IMR-90 (cell line): ENCODE results near the gene IP6K3. TPM values are rescaled to one million over a fixed set of nuclear protein-coding genes. Genes with fewer than 3 reads are reported as not detected.

Experiments used
- ATAC-seq: fragments of 200-7000 bp; cut with Tn5 transposase; 2 replicates; pipeline ENCODE4 v1.9.1; 2020; ENCODE audit warnings: low read depth, mild to moderate bottlenecking, moderate library complexity
- BruUV-seq: library from RNA; stranded (reverse); fragments of 400-500 nt; replicated peaks from 2 replicates; lab custom pipeline; 2021; lab: Mats Ljungman, UMichigan
- CTCF ChIA-PET: fragments of 300-600 bp; formaldehyde crosslinking; extraction: SDS; loops from one replicate; lab custom pipeline; 2021; ENCODE audit warnings: antibody characterized with exemption; lab: Yijun Ruan, JAX
- POLR2A ChIA-PET: fragments of 300-600 bp; sonication (Branson Sonifier 250); formaldehyde crosslinking; loops from one replicate; lab custom pipeline; 2022; ENCODE audit warnings: antibody characterized with exemption; ENCODE audit not compliant: unreplicated experiment; lab: Charles Lee
- DNase-seq: peaks from one replicate; pipeline ENCODE4 v3.0.0; 2013
- H2AFZ ChIP-seq: replicated peaks from 2 replicates; pipeline ENCODE3; 2013; ENCODE audit warnings: low read length, mild to moderate bottlenecking; ENCODE audit not compliant: poor library complexity
- H2AK5ac ChIP-seq: 2 replicates; pipeline ENCODE4 v1.6.1; 2013; ENCODE audit warnings: low read depth, low read length, inconsistent platforms
- H2AK9ac ChIP-seq: replicated peaks from 2 replicates; pipeline ENCODE3; 2013; ENCODE audit warnings: mild to moderate bottlenecking, low read depth, low read length, moderate library complexity; ENCODE audit not compliant: poor library complexity
- H2BK120ac ChIP-seq: 2 replicates; pipeline ENCODE4 v1.6.1; 2013; ENCODE audit warnings: low read depth, low read length, inconsistent platforms
- H2BK15ac ChIP-seq: 3 replicates; pipeline ENCODE4 v1.6.1; 2013; ENCODE audit warnings: low read depth, low read length, inconsistent platforms
- H2BK20ac ChIP-seq: 2 replicates; pipeline ENCODE4 v1.6.1; 2013; ENCODE audit warnings: low read depth, mild to moderate bottlenecking, inconsistent platforms, low read length, moderate library complexity
- H2BK5ac ChIP-seq: 2 replicates; pipeline ENCODE4 v1.6.1; 2013; ENCODE audit warnings: mild to moderate bottlenecking, low read depth, low read length, inconsistent platforms; ENCODE audit not compliant: poor library complexity, severe bottlenecking
- H3K14ac ChIP-seq: replicated peaks from 2 replicates; pipeline ENCODE4 v1.6.1; 2013; ENCODE audit warnings: low read depth, low read length, inconsistent platforms
- H3K18ac ChIP-seq: 2 replicates; pipeline ENCODE4 v1.6.1; 2013; ENCODE audit warnings: low read depth, low read length, control low read depth
- H3K23ac ChIP-seq: 2 replicates; pipeline ENCODE4 v1.6.1; 2013; ENCODE audit warnings: low read depth, low read length, inconsistent platforms
- H3K27ac ChIP-seq: 2 replicates; pipeline ENCODE4 v1.5.1; 2013; ENCODE audit warnings: mild to moderate bottlenecking, control low read depth, low read length; ENCODE audit not compliant: insufficient read depth
- H3K27me3 ChIP-seq: 2 replicates; pipeline ENCODE4 v1.6.1; 2013; ENCODE audit warnings: low read length; ENCODE audit not compliant: control insufficient read depth, insufficient read depth
- H3K36me3 ChIP-seq: 2 replicates; pipeline ENCODE4 v1.6.1; 2013; ENCODE audit warnings: low read length, mixed read lengths; ENCODE audit not compliant: control insufficient read depth, insufficient read depth
- H3K4ac ChIP-seq: 2 replicates; pipeline ENCODE4 v1.6.1; 2013; ENCODE audit warnings: low read depth, low read length, inconsistent platforms
- H3K4me1 ChIP-seq: 2 replicates; pipeline ENCODE4 v1.6.1; 2013; ENCODE audit warnings: low read length, mixed read lengths; ENCODE audit not compliant: control insufficient read depth, insufficient read depth
- H3K4me2 ChIP-seq: 2 replicates; pipeline ENCODE4 v1.6.1; 2013; ENCODE audit warnings: low read depth, mild to moderate bottlenecking, control low read depth, low read length, moderate library complexity
- H3K4me3 ChIP-seq: 2 replicates; pipeline ENCODE4 v1.5.1; 2013; ENCODE audit warnings: low read depth, mild to moderate bottlenecking, control low read depth, low read length, moderate library complexity; ENCODE audit not compliant: insufficient read depth
- H3K56ac ChIP-seq: 2 replicates; pipeline ENCODE4 v1.6.1; 2013; ENCODE audit warnings: low read length, inconsistent platforms; ENCODE audit not compliant: insufficient read depth; ENCODE audit errors: extremely low read depth
- H3K79me1 ChIP-seq, 2 experiments: 2 replicates each; pipeline ENCODE4 v1.6.1; 2013; ENCODE audit warnings: low read length in 2 of 2, inconsistent platforms in 1 of 2, low read depth in 1 of 2
- H3K9ac ChIP-seq: 2 replicates; pipeline ENCODE4 v1.6.1; 2013; ENCODE audit warnings: low read depth, low read length, control low read depth
- H3K9me1 ChIP-seq: 2 replicates; pipeline ENCODE4 v1.6.1; 2013; ENCODE audit warnings: low read length, inconsistent platforms; ENCODE audit not compliant: insufficient read depth
- H3K9me3 ChIP-seq: 2 replicates; pipeline ENCODE4 v1.6.1; 2013; ENCODE audit warnings: low read length; ENCODE audit not compliant: control insufficient read depth, insufficient read depth
- H4K20me1 ChIP-seq: 2 replicates; pipeline ENCODE4 v1.6.1; 2013; ENCODE audit warnings: low read length, inconsistent platforms; ENCODE audit not compliant: insufficient read depth
- H4K5ac ChIP-seq: 2 replicates; pipeline ENCODE4 v1.6.1; 2013; ENCODE audit warnings: mild to moderate bottlenecking, low read depth, low read length, control low read depth
- H4K8ac ChIP-seq, 2 experiments: 2 replicates each; pipeline ENCODE4 v1.6.1; 2013; ENCODE audit warnings: low read depth in 2 of 2, low read length in 2 of 2, control low read depth in 1 of 2, inconsistent platforms in 1 of 2
- H4K91ac ChIP-seq: 2 replicates; pipeline ENCODE4 v1.6.1; 2013; ENCODE audit warnings: low read depth, low read length, inconsistent platforms; ENCODE audit not compliant: insufficient read depth
- BHLHE40 ChIP-seq: fragments of 150-350 bp; IDR thresholded peaks from 2 replicates; pipeline ENCODE4 v1.6.1; 2016; ENCODE audit warnings: mild to moderate bottlenecking, low read depth, low read length
- CEBPB ChIP-seq: IDR thresholded peaks from 2 replicates; pipeline ENCODE4 v1.6.1; 2012; ENCODE audit warnings: low read depth, low read length, improper control_type of control experiment
- CHD1 ChIP-seq: IDR thresholded peaks from 2 replicates; pipeline ENCODE4 v1.6.1; 2012; ENCODE audit warnings: low read depth, low read length, improper control_type of control experiment
- FOS ChIP-seq: fragments of 150-350 bp; IDR thresholded peaks from 2 replicates; pipeline ENCODE4 v1.6.1; 2016; ENCODE audit warnings: low read depth, low read length
- MAZ ChIP-seq: IDR thresholded peaks from 2 replicates; pipeline ENCODE4 v1.6.1; 2012; ENCODE audit warnings: low read depth, mild to moderate bottlenecking, low read length, improper control_type of control experiment, moderate library complexity, borderline replicate concordance
- MXI1 ChIP-seq: IDR thresholded peaks from 2 replicates; pipeline ENCODE4 v1.6.1; 2012; ENCODE audit warnings: low read depth, mild to moderate bottlenecking, low read length, moderate library complexity, borderline replicate concordance
- NFE2L2 ChIP-seq: fragments of 150-350 bp; IDR thresholded peaks from 2 replicates; pipeline ENCODE4 v1.6.1; 2016; ENCODE audit warnings: low read depth, mild to moderate bottlenecking, low read length
- POLR2A ChIP-seq: IDR thresholded peaks from 2 replicates; pipeline ENCODE4 v1.6.1; 2012; ENCODE audit warnings: mild to moderate bottlenecking, low read depth, low read length
- RAD21 ChIP-seq: IDR thresholded peaks from 2 replicates; pipeline ENCODE4 v1.6.1; 2012; ENCODE audit warnings: low read length, improper control_type of control experiment
- RCOR1 ChIP-seq: IDR thresholded peaks from 2 replicates; pipeline ENCODE4 v1.6.1; 2012; ENCODE audit warnings: mild to moderate bottlenecking, low read length, improper control_type of control experiment; ENCODE audit not compliant: insufficient replicate concordance
- RFX5 ChIP-seq: IDR thresholded peaks from 2 replicates; pipeline ENCODE4 v1.8.0; 2012; ENCODE audit warnings: low read depth, mild to moderate bottlenecking, low read length, moderate library complexity
- SMC3 ChIP-seq: fragments of 150-350 bp; IDR thresholded peaks from 2 replicates; pipeline ENCODE4 v1.6.1; 2016; ENCODE audit warnings: low read depth, mild to moderate bottlenecking, antibody characterized with exemption, low read length, moderate library complexity
- WGBS, 2 experiments: methylation state at CpG; one replicate each; pipeline versions ENCODE4 v1.1.5 to v1.1.7; 2013; ENCODE audit warnings: missing lambda C conversion rate in 2 of 2; ENCODE audit not compliant: insufficient read length in 1 of 2; ENCODE audit errors: extremely low coverage in 2 of 2; 5-methylcytosine and 5-hydroxymethylcytosine counted together
- dilution Hi-C: fragments of 300-500 bp; cut with HindIII; formaldehyde crosslinking; loops from one replicate; pipeline ENCODE4 v1.14.3; 2018; ENCODE audit warnings: low sequenced_read_pairs; ENCODE audit not compliant: unreplicated experiment
- in situ Hi-C: fragments of 300-500 bp; cut with MboI; formaldehyde crosslinking; loops from 3 replicates; pipeline ENCODE4 v1.14.3; 2019; ENCODE audit warnings: low sequenced_read_pairs, inconsistent platforms, mixed read lengths
- intact Hi-C: fragments of 100-400 bp; cut with micrococcal nuclease; formaldehyde crosslinking; loops from 2 replicates; pipeline ENCODE4 v1.10.0; 2022
- polyA plus RNA-seq, 3 experiments: library from polyadenylated mRNA; depleted of rRNA; stranded (reverse); fragments of >200 nt; gene quantifications; 2 replicates each; pipeline ENCODE4 v1.2.3, GENCODE V29; 2012; ENCODE audit warnings: low replicate concordance in 1 of 3
- total RNA-seq: library from RNA; depleted of rRNA; stranded (reverse); fragments of >200 nt; gene quantifications from 2 replicates; pipeline ENCODE4 v1.2.3, GENCODE V29; 2012
- TF ChIP-seq, protein P1 (sequence below): conservative IDR thresholded peaks from 2 replicates; pipeline ENCODE4 v1.5.1; 2012; ENCODE audit warnings: mild to moderate bottlenecking, low read depth, low read length, improper control_type of control experiment
- TF ChIP-seq, protein P2 (sequence below): fragments of 150-350 bp; IDR thresholded peaks from 2 replicates; pipeline ENCODE4 v1.6.1; 2017; ENCODE audit warnings: mild to moderate bottlenecking, antibody characterized with exemption, low read length, low read depth
- TF ChIP-seq, protein P3 (sequence below): fragments of 150-350 bp; IDR thresholded peaks from 2 replicates; pipeline ENCODE4 v1.6.1; 2016; ENCODE audit warnings: low read depth, mild to moderate bottlenecking, low read length, moderate library complexity, borderline replicate concordance

The IP6K3 gene
- total and polyA plus RNA-seq, 2 of the 4 experiments (the other 2 are of a cell fraction), result 0.18 to 0.51 TPM

DNA sequence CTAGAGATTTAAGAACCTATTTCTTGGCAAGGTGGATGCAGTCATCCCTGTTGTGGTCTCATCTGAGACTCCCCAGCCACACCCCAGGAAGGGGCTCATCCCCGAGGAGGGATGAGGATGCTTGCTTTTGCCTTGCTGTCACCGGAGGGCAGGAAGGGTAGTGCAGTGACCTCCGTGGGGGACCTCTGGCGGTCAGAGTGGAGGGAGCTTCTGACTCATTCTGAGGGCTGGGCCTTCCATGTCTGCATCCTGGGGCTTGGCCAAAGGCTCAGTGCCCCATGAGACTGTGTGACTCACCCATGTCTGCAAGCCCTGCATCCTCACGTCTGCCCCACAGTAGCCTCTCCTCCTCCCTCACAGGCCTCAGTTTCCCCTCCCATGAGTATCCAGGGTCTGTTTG, 73.9 kb downstream of the IP6K3 start:
- DNase-seq (peak; percentile 95), ATAC-seq (peak; percentile 95)
- H2AK5ac ChIP-seq, result peak overlapping the region; percentile 58
- H3K18ac ChIP-seq, result no peak overlapping the region
- peak overlapping the region; percentile 78 for H2AFZ ChIP-seq
- H4K5ac ChIP-seq, result no peak overlapping the region
- WGBS, 2 experiments, result 7% methylated on average over 3 of the region's 5 CpGs; no CpG with 5 or more reads in 1 of the 2 experiments
- no peaks in the 10 kb centered on the region for H3K36me3 ChIP-seq
- H3K4me2 ChIP-seq, result no peak overlapping the region
- peaks cover 21% of the 10 kb centered on the region for H3K4me1 ChIP-seq
- peak overlapping the region; percentile 27; the same call in 1 of the 2 replicates for H2BK20ac ChIP-seq
- in situ Hi-C loops, result no loop called here
- H2BK120ac ChIP-seq, result peak overlapping the region; percentile 32
- POLR2A ChIA-PET, result no interaction called here
- H3K23ac ChIP-seq, result no peak overlapping the region
- BruUV-seq, result no TSS peak
- no peak overlapping the region for H3K9ac ChIP-seq
- H3K56ac ChIP-seq, result no peak overlapping the region
- H3K27ac ChIP-seq, result no peak overlapping the region
- peaks cover 20% of the 10 kb centered on the region for H3K9me1 ChIP-seq
- H3K4me3 ChIP-seq, result no peak overlapping the region
- no peaks in the 10 kb centered on the region for H3K79me1 ChIP-seq
- peak overlapping the region in 1 of 2 experiments; percentile 45; a peak in 1 of 4 replicates for H4K8ac ChIP-seq
- intact Hi-C loops, result loop anchor here (1.0 to 10.0 kb wide), 2 partner anchors 84 to 218 kb away; partner anchors contain the start of gene ZBTB9
- no peaks in the 10 kb centered on the region for H3K27me3 ChIP-seq
- H2AK9ac ChIP-seq, result peak overlapping the region; percentile 98
- CTCF ChIA-PET, result interaction anchor here (1.2 to 1.7 kb wide), 3 partner anchors 18 to 83 kb away, joined by 3 to 6 read pairs (median 4); no protein-coding TSS in a partner anchor
- dilution Hi-C loops, result no loop called here
- H3K14ac ChIP-seq, result no peak overlapping the region
- H4K20me1 ChIP-seq, result no peaks in the 10 kb centered on the region
- H4K91ac ChIP-seq, result 0 out of 2 replicates have a peak overlapping the region, but pooled peaks have one; percentile 34
- H2BK5ac ChIP-seq, result peak overlapping the region; percentile 22
- peak overlapping the region; percentile 42 for H3K4ac ChIP-seq
- TF ChIP-seq RAD21 (peak; percentile 54), SMC3 (peak; percentile 64), MAZ (peak; percentile 66; the same call in 1 of the 2 replicates), POLR2A (no peak), MXI1 (no peak), RFX5 (no peak), RCOR1 (peak; percentile 61), FOS (peak; percentile 93), BHLHE40 (peak; percentile 38; the same call in 1 of the 2 replicates), CEBPB (peak; percentile 35; the same call in 1 of the 2 replicates), NFE2L2 (no peak), CHD1 (no peak)
- TF ChIP-seq, protein P1, sequence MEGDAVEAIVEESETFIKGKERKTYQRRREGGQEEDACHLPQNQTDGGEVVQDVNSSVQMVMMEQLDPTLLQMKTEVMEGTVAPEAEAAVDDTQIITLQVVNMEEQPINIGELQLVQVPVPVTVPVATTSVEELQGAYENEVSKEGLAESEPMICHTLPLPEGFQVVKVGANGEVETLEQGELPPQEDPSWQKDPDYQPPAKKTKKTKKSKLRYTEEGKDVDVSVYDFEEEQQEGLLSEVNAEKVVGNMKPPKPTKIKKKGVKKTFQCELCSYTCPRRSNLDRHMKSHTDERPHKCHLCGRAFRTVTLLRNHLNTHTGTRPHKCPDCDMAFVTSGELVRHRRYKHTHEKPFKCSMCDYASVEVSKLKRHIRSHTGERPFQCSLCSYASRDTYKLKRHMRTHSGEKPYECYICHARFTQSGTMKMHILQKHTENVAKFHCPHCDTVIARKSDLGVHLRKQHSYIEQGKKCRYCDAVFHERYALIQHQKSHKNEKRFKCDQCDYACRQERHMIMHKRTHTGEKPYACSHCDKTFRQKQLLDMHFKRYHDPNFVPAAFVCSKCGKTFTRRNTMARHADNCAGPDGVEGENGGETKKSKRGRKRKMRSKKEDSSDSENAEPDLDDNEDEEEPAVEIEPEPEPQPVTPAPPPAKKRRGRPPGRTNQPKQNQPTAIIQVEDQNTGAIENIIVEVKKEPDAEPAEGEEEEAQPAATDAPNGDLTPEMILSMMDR, result peak; percentile 63
- TF ChIP-seq, protein P2, sequence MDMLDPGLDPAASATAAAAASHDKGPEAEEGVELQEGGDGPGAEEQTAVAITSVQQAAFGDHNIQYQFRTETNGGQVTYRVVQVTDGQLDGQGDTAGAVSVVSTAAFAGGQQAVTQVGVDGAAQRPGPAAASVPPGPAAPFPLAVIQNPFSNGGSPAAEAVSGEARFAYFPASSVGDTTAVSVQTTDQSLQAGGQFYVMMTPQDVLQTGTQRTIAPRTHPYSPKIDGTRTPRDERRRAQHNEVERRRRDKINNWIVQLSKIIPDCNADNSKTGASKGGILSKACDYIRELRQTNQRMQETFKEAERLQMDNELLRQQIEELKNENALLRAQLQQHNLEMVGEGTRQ, result no peak
- TF ChIP-seq, protein P3, sequence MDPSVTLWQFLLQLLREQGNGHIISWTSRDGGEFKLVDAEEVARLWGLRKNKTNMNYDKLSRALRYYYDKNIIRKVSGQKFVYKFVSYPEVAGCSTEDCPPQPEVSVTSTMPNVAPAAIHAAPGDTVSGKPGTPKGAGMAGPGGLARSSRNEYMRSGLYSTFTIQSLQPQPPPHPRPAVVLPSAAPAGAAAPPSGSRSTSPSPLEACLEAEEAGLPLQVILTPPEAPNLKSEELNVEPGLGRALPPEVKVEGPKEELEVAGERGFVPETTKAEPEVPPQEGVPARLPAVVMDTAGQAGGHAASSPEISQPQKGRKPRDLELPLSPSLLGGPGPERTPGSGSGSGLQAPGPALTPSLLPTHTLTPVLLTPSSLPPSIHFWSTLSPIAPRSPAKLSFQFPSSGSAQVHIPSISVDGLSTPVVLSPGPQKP, result no peak
- no peaks in the 10 kb centered on the region for H3K9me3 ChIP-seq
- H2BK15ac ChIP-seq, result no peak overlapping the region
